ENCODE results near the gene LUM.

DNA sequence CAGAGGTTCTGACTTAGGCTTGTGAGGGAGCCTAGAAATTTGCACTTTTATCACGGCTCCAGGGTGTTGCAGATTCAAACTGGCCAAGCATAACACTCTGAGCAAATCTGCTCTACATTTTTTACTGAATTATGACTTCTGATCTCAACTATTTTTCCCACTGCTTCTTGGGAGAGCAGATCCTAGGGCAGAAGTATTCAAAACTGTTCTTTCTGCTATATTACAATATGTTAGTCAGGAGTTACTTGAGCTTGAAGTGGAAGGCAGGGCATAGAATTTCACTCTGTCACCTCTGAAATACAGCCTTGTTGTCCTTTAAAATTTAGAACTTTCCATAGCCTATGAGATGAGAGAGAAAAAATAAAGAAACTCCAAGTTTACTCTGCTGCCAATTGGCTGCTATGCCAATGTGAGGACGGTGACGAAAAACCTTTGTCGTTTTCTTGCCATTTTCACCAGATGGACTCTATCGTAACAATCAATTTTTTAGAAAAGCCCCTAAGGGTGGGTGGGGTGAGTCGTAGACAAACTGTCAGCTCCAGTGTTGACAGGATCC, 37.1 kb downstream of the LUM start:
- TF ChIP-seq CTCF (tag by site-specific recombination; IDR thresholded peaks at IDR 0.05), result no peak
- TF ChIP-seq REST (tag by site-specific recombination; IDR thresholded peaks at IDR 0.05), result no peak
- no peak for TF ChIP-seq ZFHX2 (tag by site-specific recombination; conservative IDR thresholded peaks at IDR 0.05)
- TF ChIP-seq KLF7 (tag by site-specific recombination; IDR thresholded peaks at IDR 0.05; ENCODE audit: borderline replicate concordance), result no peak
- no peak for TF ChIP-seq ZNF274 (IDR thresholded peaks at IDR 0.05; ENCODE audit: low read length)
- TF ChIP-seq ZNF274 (tag by site-specific recombination; IDR thresholded peaks at IDR 0.05; ENCODE audit: borderline replicate concordance), result no peak
- TF ChIP-seq ZNF121 (tag by site-specific recombination; IDR thresholded peaks at IDR 0.05), result no peak
- TF ChIP-seq HOXA7 (CRISPR knock-in tag; IDR thresholded peaks at IDR 0.05; ENCODE audit: borderline replicate concordance), result no peak
- no peak for TF ChIP-seq ZNF571 (tag by site-specific recombination; IDR thresholded peaks at IDR 0.05)

Measured in HEK293 (cell line).